Neural cell (in vitro differentiated cells): ENCODE data around the gene GTF2F2. TPM values are rescaled to one million over a fixed set of nuclear protein-coding genes. Genes with fewer than 3 reads are reported as not detected.

ENCODE experiments used
- H2AFZ ChIP-seq: fragments of 200-600, 300-800 bp; sonication (generic), shearing (Covaris generic); 2 replicates; pipeline ENCODE4 v1.6.0; 2014; ENCODE audit warnings: low read depth, mild to moderate bottlenecking, antibody characterized with exemption, low read length, moderate library complexity
- H3F3A ChIP-seq: fragments of 200-600 bp; shearing (Covaris generic); 2 replicates; pipeline ENCODE4 v1.6.1; 2016; ENCODE audit warnings: mild to moderate bottlenecking, moderate library complexity, mixed read lengths, antibody characterized with exemption, low read length; ENCODE audit not compliant: insufficient read depth, poor library complexity, severe bottlenecking
- H3K27ac ChIP-seq: fragments of 200-600, 300-800 bp; sonication (generic), shearing (Covaris generic); 2 replicates; pipeline ENCODE4 v1.5.1; 2014; ENCODE audit warnings: mild to moderate bottlenecking, low read length, moderate library complexity
- H3K27me3 ChIP-seq: fragments of 300-800, 200-600 bp; sonication (generic), shearing (Covaris generic); 2 replicates; pipeline ENCODE4 v1.6.0; 2014; ENCODE audit warnings: mild to moderate bottlenecking, low read depth, low read length, moderate library complexity; ENCODE audit not compliant: insufficient read depth
- H3K36me3 ChIP-seq: fragments of 300-800, 200-600 bp; sonication (generic), shearing (Covaris generic); 2 replicates; pipeline ENCODE4 v1.5.1; 2014; ENCODE audit warnings: mild to moderate bottlenecking, antibody characterized with exemption, low read length, moderate library complexity; ENCODE audit not compliant: insufficient read depth
- H3K4me2 ChIP-seq: fragments of 300-800, 200-600 bp; sonication (generic), shearing (Covaris generic); 2 replicates; pipeline ENCODE4 v1.6.0; 2014; ENCODE audit warnings: mild to moderate bottlenecking, low read length
- H3K4me3 ChIP-seq: fragments of 300-800, 200-600 bp; sonication (generic), shearing (Covaris generic); 2 replicates; pipeline ENCODE4 v1.5.1; 2014; ENCODE audit warnings: mild to moderate bottlenecking, low read length, moderate library complexity
- H3K79me2 ChIP-seq: fragments of 200-600 bp; shearing (Covaris generic); replicated peaks from 2 replicates; pipeline ENCODE4 v1.6.0; 2014; ENCODE audit warnings: mild to moderate bottlenecking, low read length, moderate library complexity; ENCODE audit not compliant: insufficient read depth
- H3K9ac ChIP-seq: fragments of 300-800, 200-600 bp; sonication (generic), shearing (Covaris generic); 2 replicates; pipeline ENCODE4 v1.6.1; 2016; ENCODE audit warnings: mild to moderate bottlenecking, low read length, mixed read lengths
- H3K9me2 ChIP-seq: fragments of 200-600 bp; shearing (Covaris generic); 2 replicates; pipeline ENCODE4 v1.6.1; 2016; ENCODE audit warnings: mild to moderate bottlenecking, low read length, mixed read lengths; ENCODE audit not compliant: insufficient read depth
- H3K9me3 ChIP-seq: fragments of 200-600, 300-800 bp; sonication (generic), shearing (Covaris generic); 2 replicates; pipeline ENCODE4 v1.6.1; 2016; ENCODE audit warnings: mild to moderate bottlenecking, mixed run types, low read length, moderate library complexity, mixed read lengths
- H4K20me1 ChIP-seq: fragments of 200-600 bp; shearing (Covaris generic); 2 replicates; pipeline ENCODE4 v1.6.1; 2016; ENCODE audit warnings: mild to moderate bottlenecking, mixed run types; ENCODE audit not compliant: insufficient read depth
- CTCF ChIP-seq: fragments of 450-650 bp; IDR thresholded peaks from 2 replicates; pipeline ENCODE4 v1.5.1; 2014; ENCODE audit warnings: antibody characterized with exemption, mild to moderate bottlenecking, moderate library complexity; ENCODE audit not compliant: poor library complexity, severe bottlenecking
- EP300 ChIP-seq: fragments of 450-650 bp; conservative IDR thresholded peaks from 2 replicates; pipeline ENCODE4 v1.6.1; 2014; ENCODE audit warnings: antibody characterized with exemption, mild to moderate bottlenecking, moderate library complexity; ENCODE audit not compliant: poor library complexity, severe bottlenecking
- EZH2 ChIP-seq: fragments of 200-600, 300-800 bp; shearing (Covaris generic), sonication (generic); IDR thresholded peaks from 2 replicates; pipeline ENCODE4 v1.6.1; 2014; ENCODE audit warnings: antibody characterized with exemption, low read length, borderline replicate concordance, mild to moderate bottlenecking; ENCODE audit not compliant: insufficient read depth, poor library complexity, severe bottlenecking
- MXI1 ChIP-seq: fragments of 450-650 bp; conservative IDR thresholded peaks from 2 replicates; pipeline ENCODE4 v1.6.1; 2014; ENCODE audit warnings: antibody characterized with exemption, mild to moderate bottlenecking; ENCODE audit not compliant: poor library complexity, severe bottlenecking
- POLR2AphosphoS5 ChIP-seq: IDR thresholded peaks from 2 replicates; pipeline ENCODE4 v1.6.1; 2012
- RAD21 ChIP-seq: fragments of 450-650 bp; conservative IDR thresholded peaks from 2 replicates; pipeline ENCODE4 v1.6.1; 2014; ENCODE audit warnings: antibody characterized with exemption, mild to moderate bottlenecking, moderate library complexity
- SMC3 ChIP-seq: fragments of 450-650 bp; conservative IDR thresholded peaks from 2 replicates; pipeline ENCODE4 v1.6.1; 2014; ENCODE audit warnings: antibody characterized with exemption, mild to moderate bottlenecking, moderate library complexity; ENCODE audit not compliant: poor library complexity
- TAF1 ChIP-seq: IDR thresholded peaks from 2 replicates; pipeline ENCODE4 v1.6.1; 2012; ENCODE audit warnings: low read depth
- polyA plus RNA-seq: library from polyadenylated mRNA; depleted of rRNA; stranded (reverse); fragments of >200 nt; gene quantifications from 2 replicates; pipeline ENCODE4 v1.2.3, GENCODE V29; 2014
- TF ChIP-seq, protein P1 (sequence below): IDR thresholded peaks from 2 replicates; pipeline ENCODE4 v1.6.1; 2012; ENCODE audit warnings: borderline replicate concordance

GTF2F2 gene
- polyA plus RNA-seq, 1 donor from 2014 or later: 29.6 TPM

GRCh38 chr13:45269204-45269603 is 148.9 kb downstream of the GTF2F2 start:
- Histone ChIP-seq H3K27ac (no peak overlapping the region), H2AFZ (no peak overlapping the region), H3K4me2 (no peak overlapping the region), H3K4me3 (no peak overlapping the region), H3K9ac (no peak overlapping the region), H3K9me3 (no peaks in the 10 kb centered on the region), H4K20me1 (no peaks in the 10 kb centered on the region), H3K79me2 (no peaks in the 10 kb centered on the region), H3F3A (no peaks in the 10 kb centered on the region), H3K27me3 (no peaks in the 10 kb centered on the region), H3K36me3 (no peaks in the 10 kb centered on the region), H3K9me2 (no peaks in the 10 kb centered on the region)
- TF ChIP-seq, protein P1, sequence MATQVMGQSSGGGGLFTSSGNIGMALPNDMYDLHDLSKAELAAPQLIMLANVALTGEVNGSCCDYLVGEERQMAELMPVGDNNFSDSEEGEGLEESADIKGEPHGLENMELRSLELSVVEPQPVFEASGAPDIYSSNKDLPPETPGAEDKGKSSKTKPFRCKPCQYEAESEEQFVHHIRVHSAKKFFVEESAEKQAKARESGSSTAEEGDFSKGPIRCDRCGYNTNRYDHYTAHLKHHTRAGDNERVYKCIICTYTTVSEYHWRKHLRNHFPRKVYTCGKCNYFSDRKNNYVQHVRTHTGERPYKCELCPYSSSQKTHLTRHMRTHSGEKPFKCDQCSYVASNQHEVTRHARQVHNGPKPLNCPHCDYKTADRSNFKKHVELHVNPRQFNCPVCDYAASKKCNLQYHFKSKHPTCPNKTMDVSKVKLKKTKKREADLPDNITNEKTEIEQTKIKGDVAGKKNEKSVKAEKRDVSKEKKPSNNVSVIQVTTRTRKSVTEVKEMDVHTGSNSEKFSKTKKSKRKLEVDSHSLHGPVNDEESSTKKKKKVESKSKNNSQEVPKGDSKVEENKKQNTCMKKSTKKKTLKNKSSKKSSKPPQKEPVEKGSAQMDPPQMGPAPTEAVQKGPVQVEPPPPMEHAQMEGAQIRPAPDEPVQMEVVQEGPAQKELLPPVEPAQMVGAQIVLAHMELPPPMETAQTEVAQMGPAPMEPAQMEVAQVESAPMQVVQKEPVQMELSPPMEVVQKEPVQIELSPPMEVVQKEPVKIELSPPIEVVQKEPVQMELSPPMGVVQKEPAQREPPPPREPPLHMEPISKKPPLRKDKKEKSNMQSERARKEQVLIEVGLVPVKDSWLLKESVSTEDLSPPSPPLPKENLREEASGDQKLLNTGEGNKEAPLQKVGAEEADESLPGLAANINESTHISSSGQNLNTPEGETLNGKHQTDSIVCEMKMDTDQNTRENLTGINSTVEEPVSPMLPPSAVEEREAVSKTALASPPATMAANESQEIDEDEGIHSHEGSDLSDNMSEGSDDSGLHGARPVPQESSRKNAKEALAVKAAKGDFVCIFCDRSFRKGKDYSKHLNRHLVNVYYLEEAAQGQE: no peak
- TF ChIP-seq MXI1 (no peak), EP300 (no peak), SMC3 (no peak), EZH2 (no peak), RAD21 (no peak), TAF1 (no peak), CTCF (no peak), POLR2AphosphoS5 (no peak)

GRCh38 chr13:45276913-45277312 is 156.6 kb downstream of the GTF2F2 start:
- H3K4me3 ChIP-seq: no peak overlapping the region
- no peak overlapping the region for H3K9ac ChIP-seq
- TF ChIP-seq TAF1 (no peak), EP300 (no peak), EZH2 (no peak), RAD21 (no peak), CTCF (no peak), MXI1 (no peak), POLR2AphosphoS5 (no peak), SMC3 (no peak)
- TF ChIP-seq, protein P1: no peak
- H2AFZ ChIP-seq: no peak overlapping the region
- no peaks in the 10 kb centered on the region for H3K9me2 ChIP-seq
- no peaks in the 10 kb centered on the region for H3K36me3 ChIP-seq
- no peak overlapping the region for H3K27ac ChIP-seq
- H4K20me1 ChIP-seq: no peaks in the 10 kb centered on the region
- H3K9me3 ChIP-seq: no peaks in the 10 kb centered on the region
- no peaks in the 10 kb centered on the region for H3K79me2 ChIP-seq
- H3K27me3 ChIP-seq: no peaks in the 10 kb centered on the region
- no peaks in the 10 kb centered on the region for H3F3A ChIP-seq
- no peak overlapping the region for H3K4me2 ChIP-seq
